NCI-H146 (cell line): ENCODE measurements around the gene TMEM185B.
"Not testable (repeated sequence)": the region's sequence is repeated elsewhere in the genome, so short reads cannot be mapped to it uniquely, and the experiment has no call there.

Experiments
- DNase-seq: peaks from one replicate; lab custom pipeline; 2025; lab: John Stamatoyannopoulos, UW

TMEM185B gene

DNA sequence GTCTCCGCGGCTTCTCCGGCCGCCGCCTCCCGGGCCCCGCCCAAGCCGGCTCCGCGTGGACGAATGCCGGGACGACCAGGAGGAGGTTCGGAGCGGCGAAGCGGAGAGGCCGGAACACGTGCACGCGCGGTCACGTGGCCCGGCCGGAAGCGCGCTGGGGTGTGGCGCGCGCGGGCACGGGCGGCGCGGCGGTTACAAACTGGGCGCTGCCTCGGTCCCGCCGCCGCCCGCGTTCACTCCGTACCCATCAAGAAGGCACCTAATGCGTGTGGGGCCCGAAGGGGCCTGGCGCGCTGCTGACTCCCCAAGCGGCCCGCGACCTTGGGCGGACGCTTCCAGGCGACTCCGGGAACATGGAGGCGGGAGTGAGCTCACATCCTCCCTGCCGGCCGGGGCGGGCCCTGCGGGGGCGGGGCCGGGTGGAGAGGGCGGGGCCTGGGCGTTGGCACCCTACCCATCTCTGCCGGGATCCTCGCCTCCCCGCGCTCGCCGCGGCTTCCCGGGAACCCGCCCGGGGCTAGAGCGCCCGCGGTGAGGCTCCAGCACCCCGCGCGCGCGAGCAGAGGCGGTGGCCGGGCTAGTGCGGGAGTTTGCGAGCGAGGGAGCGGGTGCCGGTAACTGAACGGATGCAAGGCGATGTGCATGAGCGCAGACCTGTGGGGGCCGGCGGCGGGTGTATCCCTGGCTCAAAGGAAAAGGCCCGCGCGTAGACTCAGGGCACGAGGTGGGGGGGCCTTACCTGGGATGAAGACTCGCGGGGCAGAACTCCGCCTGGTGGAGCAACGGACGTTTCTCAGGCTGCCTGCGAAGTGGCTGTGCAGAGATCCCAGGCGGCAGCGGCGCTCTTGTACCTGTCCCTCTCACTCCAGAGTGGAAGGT is at the start of gene TMEM185B:
Gene TMEM185B, minus strand, starts transcription at position 367 of the 879 bp plus-strand sequence. CDS start 424 bp downstream, outside the sequence.
- DNase-seq, result peak; percentile 92

GRCh38 chr2:120271711-120272379 is 48.6 kb upstream of the TMEM185B start:
- DNase-seq, result no peak

DNA sequence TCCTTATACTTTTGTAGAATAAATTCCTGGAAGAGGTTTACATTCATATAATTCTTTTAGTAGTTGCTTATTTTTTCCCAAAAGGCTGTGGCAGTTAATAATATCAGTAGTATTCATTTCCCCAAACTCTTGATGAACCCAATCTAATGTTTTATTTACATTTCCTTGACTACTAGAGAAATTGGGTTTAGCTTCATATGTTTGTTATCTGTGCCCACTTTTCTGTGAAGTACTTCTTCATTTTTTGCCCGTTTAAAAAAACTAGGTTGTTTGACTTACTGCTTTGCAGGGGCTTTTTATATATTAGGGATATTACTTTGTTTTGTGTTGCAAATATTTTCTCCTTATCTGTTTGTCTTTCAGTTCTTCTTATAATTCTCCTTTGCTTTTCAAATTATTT is 46.6 kb upstream of the TMEM185B start:
- no peak for DNase-seq

DNA sequence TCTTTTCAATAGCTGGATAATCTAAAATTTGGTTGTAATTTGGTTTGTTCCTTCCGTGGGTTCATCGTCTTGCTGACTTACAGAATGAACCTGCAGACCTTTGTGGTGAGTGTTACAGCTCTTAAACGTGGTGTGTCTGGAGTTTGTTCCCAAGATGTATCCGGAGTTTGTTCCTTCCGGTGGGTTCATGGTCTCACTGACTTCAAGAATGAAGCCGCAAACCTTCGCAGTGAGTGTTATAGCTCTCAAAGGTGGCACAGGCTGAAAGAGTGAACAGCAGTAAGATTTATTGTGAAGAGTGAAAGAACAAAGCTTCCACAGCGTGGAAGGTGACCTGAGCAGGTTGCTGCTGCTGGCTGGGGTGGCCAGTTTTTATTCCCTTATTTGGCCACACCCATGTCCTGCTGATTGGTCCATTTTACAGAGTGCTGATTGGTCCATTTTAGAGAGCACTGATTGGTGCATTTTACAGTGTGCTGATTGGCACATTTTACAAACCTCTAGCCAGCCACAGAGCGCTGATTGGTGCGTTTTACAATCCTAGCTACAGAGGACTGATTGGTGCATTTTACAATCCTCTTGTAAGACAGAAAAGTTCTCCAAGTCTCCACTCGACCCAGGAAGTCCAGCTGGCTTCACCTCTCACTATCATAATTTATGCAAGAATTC is 46.0 kb upstream of the TMEM185B start:
- no peak for DNase-seq

- no peak for DNase-seq
Observed at GRCh38 chr2:120267348-120267747, 44.1 kb upstream of the TMEM185B start.

DNA sequence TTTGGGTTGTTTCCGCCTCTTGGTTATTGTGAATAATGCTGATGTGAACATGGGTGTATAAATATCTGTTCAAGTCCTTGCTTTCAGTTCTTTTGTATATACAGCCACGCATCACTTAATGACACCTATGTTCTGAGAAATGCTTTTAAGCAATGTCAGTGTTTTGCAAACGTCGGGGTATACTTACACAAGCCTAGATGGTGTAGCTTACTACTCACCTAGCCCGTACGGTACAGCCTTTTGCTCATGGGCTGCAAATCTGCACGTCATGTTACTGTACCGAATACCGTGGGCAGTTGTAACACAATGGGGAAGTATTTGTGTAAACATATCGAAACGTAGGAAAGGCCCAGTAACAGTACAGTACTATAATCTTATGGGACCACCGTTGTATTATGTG is 41.8 kb upstream of the TMEM185B start:
- DNase-seq, result no peak

GRCh38 chr2:120262761-120263428 is 39.7 kb upstream of the TMEM185B start:
- DNase-seq, result no peak

DNA sequence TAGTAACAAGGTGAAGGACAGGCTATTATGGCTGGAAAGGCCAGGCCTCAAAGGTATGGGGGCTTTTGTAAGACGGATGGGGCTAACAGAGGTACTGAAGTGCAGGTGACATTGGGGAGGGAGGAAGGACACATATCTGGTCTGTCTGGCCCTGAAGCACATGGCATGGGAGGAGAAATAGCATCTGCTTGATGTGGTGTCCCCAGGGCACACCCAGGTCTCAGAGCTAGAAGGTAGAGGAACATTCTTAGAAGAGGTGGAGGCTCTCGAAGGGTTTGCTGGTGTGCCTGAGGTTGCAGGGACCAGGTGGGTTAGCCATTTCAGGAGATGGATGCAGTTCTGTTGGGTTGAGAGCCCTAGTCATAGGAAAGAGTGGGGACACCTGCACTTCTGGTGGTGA is 39.0 kb upstream of the TMEM185B start:
- DNase-seq, result no peak

- DNase-seq, result no peak
Observed at GRCh38 chr2:120261387-120262006, 38.3 kb upstream of the TMEM185B start.

DNA sequence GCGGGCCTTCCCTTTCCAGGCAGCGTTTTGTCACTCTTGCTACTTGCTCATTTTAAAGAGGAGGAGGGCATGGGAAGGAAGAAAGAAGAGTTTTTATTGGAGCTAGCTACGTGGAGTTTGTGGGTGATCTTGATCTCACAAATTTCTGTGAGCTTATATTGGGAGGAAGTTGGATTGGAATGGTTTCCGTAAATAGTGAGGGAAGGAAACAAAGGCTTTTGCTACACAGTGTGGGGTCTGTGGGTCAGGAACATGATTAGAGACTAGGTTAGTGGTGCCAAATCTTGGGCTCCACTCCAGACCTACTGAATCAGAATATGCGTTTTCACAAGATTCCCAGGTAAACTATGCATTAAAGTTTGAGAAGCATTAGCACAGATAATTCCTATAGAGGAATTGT is 37.5 kb upstream of the TMEM185B start:
- DNase-seq, result no peak

- not testable (repeated sequence) for DNase-seq
Observed at GRCh38 chr2:120259939-120260338, 36.7 kb upstream of the TMEM185B start.

- no peak for DNase-seq
Observed at GRCh38 chr2:120258196-120258595, 35.0 kb upstream of the TMEM185B start.

DNA sequence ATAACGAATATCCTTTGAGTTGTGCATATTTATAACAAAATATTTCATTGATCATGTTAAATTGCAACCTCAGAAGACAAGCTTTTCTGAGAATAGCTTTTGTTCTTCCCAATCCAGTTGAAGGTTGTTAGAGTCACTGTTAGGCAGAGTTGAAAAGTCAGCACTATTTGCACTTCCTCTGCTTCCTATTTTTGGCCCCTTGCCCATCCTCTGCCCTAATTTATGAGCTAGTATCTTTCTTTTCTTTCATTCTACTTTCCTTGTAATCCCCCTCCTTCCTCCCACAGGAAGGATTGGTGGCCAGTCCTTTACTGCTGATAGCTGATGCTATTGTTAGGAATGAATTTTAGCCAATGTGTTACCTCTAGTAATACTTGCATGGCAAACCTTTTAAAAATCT is 34.3 kb upstream of the TMEM185B start:
- DNase-seq, result no peak

DNA sequence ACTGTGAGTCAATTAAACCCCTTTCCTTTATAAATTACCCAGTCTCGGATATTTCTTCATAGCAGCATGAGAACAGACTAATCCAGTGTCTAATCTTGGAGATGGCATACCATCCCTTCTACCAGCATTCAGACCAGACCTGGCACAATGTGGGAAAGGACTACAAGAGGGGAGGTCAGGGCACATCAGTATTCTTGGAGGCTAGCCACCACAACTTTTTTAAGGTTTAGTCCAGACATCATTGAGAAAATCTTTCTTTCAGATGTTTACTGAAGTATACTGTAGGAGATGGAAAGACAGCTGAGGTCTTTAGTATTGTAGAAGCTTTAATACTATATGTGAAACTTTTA is 33.4 kb upstream of the TMEM185B start:
- no peak for DNase-seq

- DNase-seq, result no peak
Observed at GRCh38 chr2:120255986-120256650, 32.9 kb upstream of the TMEM185B start.

- DNase-seq, result no peak
Observed at GRCh38 chr2:120255071-120255470, 31.9 kb upstream of the TMEM185B start.

DNA sequence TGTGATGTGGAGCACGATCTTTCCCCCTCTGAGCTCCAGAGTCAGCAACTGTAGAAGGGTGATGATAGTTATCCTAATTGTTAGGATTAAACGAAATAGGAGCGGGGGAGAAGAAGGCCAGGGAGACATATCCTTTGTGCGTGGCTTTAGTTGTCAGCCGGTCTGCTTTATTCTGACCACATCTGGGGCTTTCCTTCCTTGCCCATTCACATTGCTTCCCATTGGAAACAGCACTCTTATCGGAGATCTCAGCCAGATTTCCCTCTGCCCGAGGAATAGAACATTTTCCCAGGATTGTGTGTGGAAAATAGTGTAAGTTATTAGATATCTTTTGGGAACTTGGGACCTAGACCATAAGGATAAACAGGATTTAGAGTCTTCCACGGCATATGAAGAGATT is 31.0 kb upstream of the TMEM185B start:
- no peak for DNase-seq

DNA sequence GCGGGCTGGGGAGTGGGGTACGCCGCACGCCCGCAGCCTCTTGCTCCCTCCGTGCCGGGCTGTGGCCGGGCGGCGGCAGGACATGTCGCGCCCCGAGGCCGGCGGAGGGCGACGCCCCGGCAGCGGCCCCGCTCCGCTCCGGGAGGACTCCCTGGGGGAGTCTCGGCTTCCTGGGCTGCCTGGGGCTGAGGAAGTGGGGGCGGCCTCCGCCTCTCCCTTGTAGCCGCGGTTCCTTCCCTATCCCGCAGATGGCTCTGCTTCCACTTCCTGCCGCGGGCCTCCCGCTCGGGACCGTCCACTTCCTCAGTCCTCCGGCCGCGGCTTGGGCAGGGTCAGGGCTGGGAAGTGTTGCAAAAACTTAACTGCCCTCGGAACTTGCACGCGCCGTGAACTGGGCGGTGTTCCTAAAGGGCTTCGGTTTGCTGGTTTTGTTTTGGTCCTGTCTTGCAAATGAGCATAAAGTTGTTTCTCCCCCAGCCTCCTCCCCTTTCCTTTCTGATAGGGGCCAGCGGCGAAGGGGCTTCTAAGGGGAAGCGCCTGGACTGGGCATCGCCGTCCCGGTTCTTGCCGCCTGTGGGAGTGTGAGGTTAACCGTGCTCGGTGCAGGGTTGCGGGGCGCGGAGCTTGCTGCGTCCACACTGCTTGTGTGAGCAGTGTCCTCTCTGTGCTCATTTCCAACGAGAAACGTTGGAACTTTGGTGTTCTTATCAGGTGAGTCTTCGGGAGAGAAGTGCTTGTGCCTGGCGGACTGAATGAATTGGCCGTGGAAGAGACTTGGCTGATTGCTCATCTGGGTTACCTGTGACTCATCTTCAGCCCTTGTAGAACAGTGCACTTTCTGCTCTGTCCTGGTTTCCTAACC is 30.1 kb upstream of the TMEM185B start:
- peak; percentile 64 for DNase-seq

- peak; percentile 98 for DNase-seq
Observed at GRCh38 chr2:120252225-120253020, 29.2 kb upstream of the TMEM185B start, which contains the start of gene RALB. Gene RALB, plus strand, starts transcription at chr2:120252852. Its CDS starts 25,813 bp downstream, at chr2:120278665.
